Panc1 (cell line): ENCODE measurements around the gene COL28A1. TPM values are rescaled to one million over a fixed set of nuclear protein-coding genes. Genes with fewer than 3 reads are reported as not detected.

ENCODE experiments used
- ATAC-seq: fragments of 200-7000 bp; cut with Tn5 transposase; 2 replicates; pipeline ENCODE4 v1.9.1; 2020; ENCODE audit warnings: mild to moderate bottlenecking, moderate library complexity
- BruUV-seq: library from RNA; stranded (reverse); fragments of 400-500 nt; replicated peaks from 2 replicates; lab custom pipeline; 2021; lab: Mats Ljungman, UMichigan
- CTCF ChIA-PET: fragments of 300-600 bp; sonication (Branson Sonifier 250); formaldehyde crosslinking; loops from one replicate; lab custom pipeline; 2022; ENCODE audit warnings: antibody characterized with exemption; lab: Charles Lee
- POLR2A ChIA-PET: fragments of 300-600 bp; sonication (Branson Sonifier 250); formaldehyde crosslinking; loops from one replicate; lab custom pipeline; 2022; ENCODE audit warnings: antibody characterized with exemption; lab: Charles Lee
- DNase-seq: peaks from one replicate; pipeline ENCODE4 v3.0.0-alpha.2; 2010; ENCODE audit warnings: low read depth, low spot score
- H3K27ac ChIP-seq: 2 replicates; pipeline ENCODE4 v1.5.1; 2011; ENCODE audit warnings: mild to moderate bottlenecking, low read length, inconsistent platforms
- H3K27me3 ChIP-seq: fragments of 200-500 bp; sonication (Bioruptor generic); 2 replicates; pipeline ENCODE4 v1.6.0; 2014; ENCODE audit warnings: low read length, inconsistent platforms; ENCODE audit not compliant: control insufficient read depth, insufficient read depth
- H3K36me3 ChIP-seq: fragments of 200-500 bp; sonication (Bioruptor generic); 2 replicates; pipeline ENCODE4 v1.5.1; 2014; ENCODE audit warnings: inconsistent platforms, mild to moderate bottlenecking, low read length, moderate library complexity; ENCODE audit not compliant: control insufficient read depth, insufficient read depth
- H3K4me1 ChIP-seq: 2 replicates; pipeline ENCODE4 v1.5.1; 2011; ENCODE audit warnings: inconsistent platforms, mild to moderate bottlenecking, low read length, moderate library complexity; ENCODE audit not compliant: control insufficient read depth, insufficient read depth
- H3K4me3 ChIP-seq, 2 experiments: 2 replicates each; pipeline ENCODE4 v1.5.1; 2011 to 2012; ENCODE audit warnings: low read depth in 2 of 2, low read length in 2 of 2, mild to moderate bottlenecking in 2 of 2, inconsistent platforms in 1 of 2, moderate library complexity in 1 of 2
- H3K9me3 ChIP-seq: fragments of 200-500 bp; sonication (Bioruptor generic); 2 replicates; pipeline ENCODE4 v1.5.1; 2014; ENCODE audit warnings: low read depth, mild to moderate bottlenecking, inconsistent platforms, low read length, moderate library complexity; ENCODE audit not compliant: control insufficient read depth, insufficient read depth
- CTCF ChIP-seq: fragments of 450-650 bp; IDR thresholded peaks from 2 replicates; pipeline ENCODE4 v1.5.1; 2017; ENCODE audit warnings: mild to moderate bottlenecking
- POLR2AphosphoS5 ChIP-seq: IDR thresholded peaks from 2 replicates; pipeline ENCODE4 v1.6.1; 2012; ENCODE audit warnings: mild to moderate bottlenecking, low read depth, low read length, moderate library complexity
- REST ChIP-seq, 2 experiments: IDR thresholded peaks; 2 replicates each; pipeline ENCODE4 v1.6.1; 2011 to 2012; ENCODE audit warnings: low read depth in 2 of 2, control low read depth in 1 of 2, low read length in 1 of 2, mild to moderate bottlenecking in 1 of 2, moderate library complexity in 1 of 2; ENCODE audit not compliant: insufficient read depth in 1 of 2
- SIN3A ChIP-seq: IDR thresholded peaks from 2 replicates; pipeline ENCODE4 v1.6.1; 2012; ENCODE audit warnings: low read depth, mild to moderate bottlenecking, low read length, moderate library complexity, borderline replicate concordance; ENCODE audit not compliant: insufficient read depth
- TCF7L2 ChIP-seq: IDR thresholded peaks from 2 replicates; pipeline ENCODE4 v1.6.1; 2011; ENCODE audit warnings: mild to moderate bottlenecking, low read depth, low read length, inconsistent platforms
- in situ Hi-C: cut with HindIII; loops from 2 replicates; pipeline ENCODE4 v1.10.0; 2016; ENCODE audit warnings: low sequenced_read_pairs, low pct_unique_long_range_greater_than_20kb
- intact Hi-C: fragments of 100-400 bp; cut with micrococcal nuclease; formaldehyde crosslinking; loops from one replicate; pipeline ENCODE4 v1.10.0; 2022; ENCODE audit not compliant: unreplicated experiment
- total RNA-seq: library from RNA; stranded (reverse); gene quantifications from one replicate; pipeline ENCODE4 v1.2.1, GENCODE V29; 2021; ENCODE audit not compliant: unreplicated experiment

The COL28A1 gene
- total RNA-seq, 1 experiment from 2014 or later, result not detected

- intact Hi-C loops, result no loop called here
- H3K4me3 ChIP-seq, result no peak overlapping the region
- ATAC-seq, result no peak
- ChIA-PET POLR2A (no interaction called here), CTCF (no interaction called here)
- peaks cover 21% of the 10 kb centered on the region; the same call in 1 of the 2 replicates for H3K27me3 ChIP-seq
- in situ Hi-C loops, result no loop called here
- BruUV-seq, result no TSS peak
- DNase-seq, result no peak
- H3K4me1 ChIP-seq, result no peaks in the 10 kb centered on the region
- no peaks in the 10 kb centered on the region for H3K36me3 ChIP-seq
- TF ChIP-seq SIN3A, result no peak
- no peak for TF ChIP-seq TCF7L2
- no peak for TF ChIP-seq CTCF
- no peak for TF ChIP-seq REST (IDR thresholded peaks at IDR 0.05; ENCODE audit: insufficient read depth in 1 of 2, low read depth in 2 of 2, low read length in 1 of 2)
- no peak for TF ChIP-seq POLR2AphosphoS5
- no peaks in the 10 kb centered on the region for H3K9me3 ChIP-seq
- H3K27ac ChIP-seq, result no peak overlapping the region
Measured at GRCh38 chr7:7329326-7329725, 206.3 kb downstream of the COL28A1 start.

- Histone ChIP-seq H3K36me3 (no peaks in the 10 kb centered on the region), H3K9me3 (no peaks in the 10 kb centered on the region), H3K27ac (no peak overlapping the region), H3K27me3 (peaks cover 21% of the 10 kb centered on the region; the same call in 1 of the 2 replicates), H3K4me3 (no peak overlapping the region), H3K4me1 (no peaks in the 10 kb centered on the region)
- CTCF ChIA-PET, result no interaction called here
- POLR2A ChIA-PET, result no interaction called here
- ATAC-seq, result no peak
- no TSS peak for BruUV-seq
- no peak for TF ChIP-seq REST (IDR thresholded peaks at IDR 0.05; ENCODE audit: insufficient read depth in 1 of 2, low read depth in 2 of 2, low read length in 1 of 2)
- no peak for TF ChIP-seq SIN3A
- no peak for TF ChIP-seq CTCF
- no peak for TF ChIP-seq POLR2AphosphoS5
- TF ChIP-seq TCF7L2, result no peak
- intact Hi-C loops (no loop called here), in situ Hi-C loops (no loop called here)
- no peak for DNase-seq
Measured at GRCh38 chr7:7327423-7327822, 208.2 kb downstream of the COL28A1 start.
